Epithelial cell of proximal tubule (primary cell): ENCODE measurements around the gene BTF3. TPM values are rescaled to one million over a fixed set of nuclear protein-coding genes. Genes with fewer than 3 reads are reported as not detected.
"Not testable (repeated sequence)": the region's sequence is repeated elsewhere in the genome, so short reads cannot be mapped to it uniquely, and the experiment has no call there.

ENCODE experiments used
- DNase-seq: peaks from one replicate; pipeline ENCODE4 v3.0.0-alpha.2; 2011; ENCODE audit warnings: low read depth
- H3K4me3 ChIP-seq: 2 replicates; pipeline ENCODE4 v1.5.1; 2011; ENCODE audit warnings: low read depth, mild to moderate bottlenecking, low read length
- total RNA-seq: library from RNA; depleted of rRNA; stranded (reverse); fragments of >200 nt; gene quantifications from 2 replicates; pipeline ENCODE4 v1.2.3, GENCODE V29; 2015
- TF ChIP-seq, protein P1 (sequence below): conservative IDR thresholded peaks from 2 replicates; pipeline ENCODE4 v1.5.1; 2012; ENCODE audit warnings: low read depth, mild to moderate bottlenecking, low read length

The BTF3 gene
- total RNA-seq, 1 donor from 2014 or later, result 731 TPM

DNA sequence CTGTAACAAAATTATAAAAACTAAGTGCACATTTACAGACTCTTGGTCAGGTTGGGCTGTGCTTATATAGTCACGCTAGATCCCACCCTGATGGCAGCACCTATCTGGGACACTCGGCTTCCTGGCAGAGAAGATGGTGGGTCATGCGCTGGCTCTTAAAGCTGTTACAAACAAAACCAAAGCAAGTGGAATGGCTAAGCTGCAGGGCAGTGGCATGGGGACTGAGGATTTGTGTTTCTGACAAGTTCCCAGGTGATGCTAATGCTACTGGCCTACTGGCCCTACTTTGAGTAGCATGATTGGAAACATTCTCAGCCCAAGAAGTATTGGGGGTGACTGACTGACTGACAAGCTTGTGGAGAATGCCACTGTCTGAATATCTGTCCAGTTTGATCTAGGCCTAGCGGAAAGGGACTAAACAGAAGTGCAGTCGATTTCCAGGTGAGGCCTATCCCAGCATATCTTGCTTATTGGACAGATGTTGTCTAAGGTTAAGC lies 8.3 kb downstream of the BTF3 start:
- TF ChIP-seq, protein P1, sequence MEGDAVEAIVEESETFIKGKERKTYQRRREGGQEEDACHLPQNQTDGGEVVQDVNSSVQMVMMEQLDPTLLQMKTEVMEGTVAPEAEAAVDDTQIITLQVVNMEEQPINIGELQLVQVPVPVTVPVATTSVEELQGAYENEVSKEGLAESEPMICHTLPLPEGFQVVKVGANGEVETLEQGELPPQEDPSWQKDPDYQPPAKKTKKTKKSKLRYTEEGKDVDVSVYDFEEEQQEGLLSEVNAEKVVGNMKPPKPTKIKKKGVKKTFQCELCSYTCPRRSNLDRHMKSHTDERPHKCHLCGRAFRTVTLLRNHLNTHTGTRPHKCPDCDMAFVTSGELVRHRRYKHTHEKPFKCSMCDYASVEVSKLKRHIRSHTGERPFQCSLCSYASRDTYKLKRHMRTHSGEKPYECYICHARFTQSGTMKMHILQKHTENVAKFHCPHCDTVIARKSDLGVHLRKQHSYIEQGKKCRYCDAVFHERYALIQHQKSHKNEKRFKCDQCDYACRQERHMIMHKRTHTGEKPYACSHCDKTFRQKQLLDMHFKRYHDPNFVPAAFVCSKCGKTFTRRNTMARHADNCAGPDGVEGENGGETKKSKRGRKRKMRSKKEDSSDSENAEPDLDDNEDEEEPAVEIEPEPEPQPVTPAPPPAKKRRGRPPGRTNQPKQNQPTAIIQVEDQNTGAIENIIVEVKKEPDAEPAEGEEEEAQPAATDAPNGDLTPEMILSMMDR, result no peak
- DNase-seq, result no peak
- H3K4me3 ChIP-seq, result no peak overlapping the region

DNA sequence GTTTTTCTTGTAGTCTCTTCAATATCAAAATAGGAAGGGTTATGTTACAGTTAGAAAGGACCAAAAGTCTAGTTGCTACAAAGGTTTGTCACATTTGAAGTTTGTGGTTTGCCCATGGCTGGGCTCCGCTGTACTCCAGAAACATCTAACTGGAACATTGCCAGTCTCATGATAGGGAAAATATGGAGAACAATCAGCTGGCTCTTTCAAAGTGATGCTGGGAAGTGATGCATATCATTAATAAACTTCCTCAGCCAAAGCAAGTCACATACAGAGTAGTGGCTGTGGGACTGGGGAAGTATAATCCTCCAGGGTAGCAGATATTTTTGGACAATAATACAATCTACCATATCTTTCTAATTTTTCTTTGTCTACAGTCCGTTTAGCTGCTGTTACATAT lies 8.8 kb downstream of the BTF3 start:
- no peak overlapping the region for H3K4me3 ChIP-seq
- DNase-seq, result no peak
- TF ChIP-seq, protein P1, result no peak

DNA sequence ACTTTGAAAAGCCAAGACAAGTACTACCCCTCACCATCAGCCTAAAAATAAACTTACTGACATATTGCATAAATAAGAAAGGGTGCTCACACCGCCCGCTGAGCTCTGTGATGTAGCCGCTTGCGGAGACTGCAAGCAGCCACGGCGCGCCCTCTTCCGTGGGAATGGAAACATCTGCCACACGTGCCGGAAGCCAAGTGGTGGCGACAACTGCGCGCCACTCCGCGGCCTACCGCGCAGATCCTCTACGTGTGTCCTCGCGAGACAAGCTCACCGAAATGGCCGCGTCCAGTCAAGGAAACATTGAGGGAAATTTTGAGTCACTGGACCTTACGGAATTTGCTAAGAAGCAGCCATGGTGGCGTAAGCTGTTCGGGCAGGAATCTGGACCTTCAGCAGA lies 10.3 kb downstream of the BTF3 start:
- H3K4me3 ChIP-seq, DNase-seq: not testable (repeated sequence)

DNA sequence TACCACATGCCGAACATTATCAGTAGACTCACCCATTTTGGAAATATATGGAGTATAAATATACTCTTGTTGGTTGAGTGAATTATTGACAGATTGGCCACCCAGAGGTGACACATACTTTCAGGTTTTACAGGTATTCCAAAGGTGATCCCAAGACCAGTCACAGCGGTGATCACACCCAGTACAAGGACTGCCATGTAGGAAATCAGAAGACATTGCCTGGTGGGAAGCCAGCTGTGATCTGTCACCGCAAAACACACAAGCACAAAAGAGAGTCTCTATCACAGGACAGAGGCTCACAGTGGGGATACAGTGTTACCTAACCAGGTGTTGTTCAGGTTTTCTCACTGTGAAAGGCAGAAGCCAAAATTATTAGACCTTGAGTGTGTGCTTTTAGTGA lies 15.8 kb downstream of the BTF3 start:
- H3K4me3 ChIP-seq, result no peak overlapping the region
- no peak for DNase-seq
- TF ChIP-seq, protein P1, result no peak

DNA sequence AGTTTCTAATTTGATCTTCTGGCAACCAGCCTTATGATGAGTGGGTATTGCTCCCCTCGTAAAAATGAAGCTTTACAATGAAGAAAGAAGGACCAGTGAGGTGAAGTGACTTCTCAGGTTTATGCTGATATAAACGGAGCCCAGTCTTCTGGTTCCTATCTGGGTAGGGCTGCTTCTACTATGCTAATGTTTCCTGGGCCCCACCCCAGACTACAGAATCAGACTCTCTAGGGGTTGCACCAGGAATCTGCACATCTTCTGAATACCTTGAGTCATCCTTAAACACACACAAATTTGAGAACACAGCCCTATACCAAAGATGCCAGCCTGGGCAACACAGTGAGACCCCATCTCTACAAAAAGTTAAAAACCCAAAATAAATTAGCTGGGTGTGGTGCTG lies 16.2 kb downstream of the BTF3 start:
- no peak for DNase-seq
- H3K4me3 ChIP-seq, result no peak overlapping the region
- TF ChIP-seq, protein P1, result no peak

DNA sequence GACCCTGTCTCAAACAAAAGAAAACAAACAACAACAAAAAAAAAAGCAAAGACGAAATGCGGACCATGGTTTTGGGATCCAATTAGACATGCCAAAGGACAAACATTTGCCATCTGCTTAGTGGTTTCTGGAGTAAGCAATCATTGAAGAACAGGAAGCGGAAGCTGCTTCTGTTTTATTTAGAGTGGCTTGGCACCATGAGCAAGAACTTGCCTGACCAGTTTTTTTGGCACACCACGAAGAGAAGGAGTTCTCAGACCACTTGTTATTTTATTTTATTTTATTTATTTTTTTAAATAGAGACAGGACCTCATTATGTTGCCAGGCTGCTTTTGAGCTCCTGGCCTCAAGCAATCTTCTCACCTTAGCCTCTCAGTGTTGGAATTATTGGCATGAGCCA lies 17.0 kb downstream of the BTF3 start:
- no peak overlapping the region for H3K4me3 ChIP-seq
- TF ChIP-seq, protein P1, result no peak
- no peak for DNase-seq

DNA sequence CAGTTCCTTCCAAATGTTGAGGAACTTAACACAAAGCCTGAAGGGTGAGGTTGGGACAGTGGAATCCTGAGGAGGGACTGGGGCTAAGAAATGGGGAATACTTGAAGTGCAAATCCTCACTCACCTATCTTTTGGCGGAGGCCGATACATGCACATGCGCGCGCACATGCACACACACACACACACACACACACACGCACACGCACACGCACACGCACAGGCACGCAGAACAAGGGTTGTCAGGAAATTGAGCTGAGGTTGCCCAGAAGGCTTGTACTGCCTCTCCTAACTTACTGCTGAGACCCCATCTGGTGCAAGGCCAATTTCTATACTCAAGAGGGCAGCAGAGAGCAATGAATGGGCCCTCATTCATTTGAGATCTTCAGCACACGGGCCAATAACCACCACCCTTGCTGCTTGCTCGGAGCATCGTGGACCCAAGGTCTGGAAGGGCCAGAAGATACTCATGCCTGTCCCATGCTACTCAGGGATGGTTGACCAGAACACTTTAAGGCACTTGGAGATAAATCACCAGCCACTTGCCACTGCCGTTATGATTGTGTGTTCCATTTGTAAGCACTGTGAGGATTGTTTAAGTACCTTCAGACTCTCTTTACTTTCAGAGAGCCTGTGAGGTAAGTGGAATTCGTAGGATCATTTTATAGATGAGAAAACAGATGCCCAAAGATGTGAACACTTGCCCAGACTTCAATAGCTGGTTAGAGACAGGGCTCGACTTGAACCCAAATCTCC lies 21.5 kb downstream of the BTF3 start:
- no peak overlapping the region for H3K4me3 ChIP-seq
- DNase-seq, result no peak
- TF ChIP-seq, protein P1, result peak; percentile 81
